ENCODE measurements around the gene APC2. TPM values are rescaled to one million over a fixed set of nuclear protein-coding genes. Genes with fewer than 3 reads are reported as not detected.
A peak's percentile ranks its signal among the peaks of the same experiment; 100 is the strongest.
"Not testable (repeated sequence)": the region's sequence is repeated elsewhere in the genome, so short reads cannot be mapped to it uniquely, and the experiment has no call there.

Gene APC2
- total RNA-seq, 1 experiment from 2014 or later, result 15.4 TPM

- DNase-seq (ENCODE audit: low spot score), result no peak
- in situ Hi-C loops (cut with HindIII; ENCODE audit: low sequenced_read_pairs), result no loop called here
These were observed 20.5 kb downstream of the APC2 start for GRCh38 chr19:1470305-1471009.

GRCh38 chr19:1471010-1471514 is 21.1 kb downstream of the APC2 start:
- in situ Hi-C loops (cut with HindIII; ENCODE audit: low sequenced_read_pairs), result no loop called here

GRCh38 chr19:1471515-1472160 is 21.7 kb downstream of the APC2 start:
- DNase-seq (ENCODE audit: low spot score), result peak; percentile 53
- in situ Hi-C loops (cut with HindIII; ENCODE audit: low sequenced_read_pairs), result no loop called here

More at GRCh38 chr19:1471010-1471514, 21.1 kb downstream of the APC2 start:
- DNase-seq (ENCODE audit: low spot score), result no peak

- in situ Hi-C loops (cut with HindIII; ENCODE audit: low sequenced_read_pairs), result no loop called here
These were observed 22.5 kb downstream of the APC2 start for GRCh38 chr19:1472231-1473084.

GRCh38 chr19:1473085-1473851 is 23.3 kb downstream of the APC2 start:
- no peak for DNase-seq (ENCODE audit: low spot score)
- in situ Hi-C loops (cut with HindIII; ENCODE audit: low sequenced_read_pairs), result no loop called here

More at GRCh38 chr19:1472231-1473084, 22.5 kb downstream of the APC2 start:
- DNase-seq (ENCODE audit: low spot score), result peak; percentile 69

GRCh38 chr19:1474011-1474764 is 24.3 kb downstream of the APC2 start:
- in situ Hi-C loops (cut with HindIII; ENCODE audit: low sequenced_read_pairs), result no loop called here
- DNase-seq (ENCODE audit: low spot score), result peak; percentile 43

GRCh38 chr19:1474765-1475351 is 24.9 kb downstream of the APC2 start:
- in situ Hi-C loops (cut with HindIII; ENCODE audit: low sequenced_read_pairs), result no loop called here
- DNase-seq (ENCODE audit: low spot score), result no peak

GRCh38 chr19:1475751-1476437 is 26.0 kb downstream of the APC2 start:
- no peak for DNase-seq (ENCODE audit: low spot score)
- in situ Hi-C loops (cut with HindIII; ENCODE audit: low sequenced_read_pairs), result no loop called here

- DNase-seq (ENCODE audit: low spot score); in situ Hi-C loops (cut with HindIII; ENCODE audit: low sequenced_read_pairs): not testable (repeated sequence)
These were observed 27.1 kb downstream of the APC2 start for GRCh38 chr19:1477056-1477455.

- DNase-seq (ENCODE audit: low spot score), result peak; percentile 94
- in situ Hi-C loops (cut with HindIII; ENCODE audit: low sequenced_read_pairs), result no loop called here
These were observed 29.2 kb downstream of the APC2 start, which contains the start of gene C19orf25 for GRCh38 chr19:1478934-1479707. Gene C19orf25, minus strand, starts transcription at chr19:1479215. Its CDS starts 312 bp downstream, at chr19:1478903.

GRCh38 chr19:1481224-1481892 is 31.4 kb downstream of the APC2 start:
- in situ Hi-C loops (cut with HindIII; ENCODE audit: low sequenced_read_pairs), result no loop called here
- DNase-seq (ENCODE audit: low spot score), result no peak

- DNase-seq (ENCODE audit: low spot score), result no peak
- in situ Hi-C loops (cut with HindIII; ENCODE audit: low sequenced_read_pairs), result no loop called here
These were observed 32.0 kb downstream of the APC2 start for GRCh38 chr19:1481893-1482360.

- in situ Hi-C loops (cut with HindIII; ENCODE audit: low sequenced_read_pairs), result no loop called here
- DNase-seq (ENCODE audit: low spot score), result no peak
These were observed 32.6 kb downstream of the APC2 start for GRCh38 chr19:1482361-1483130.

GRCh38 chr19:1483131-1483978 is 33.4 kb downstream of the APC2 start:
- no peak for DNase-seq (ENCODE audit: low spot score)
- in situ Hi-C loops (cut with HindIII; ENCODE audit: low sequenced_read_pairs), result no loop called here

Measured in G401 (cell line).